GM21717 (cell line): ENCODE data around the gene RIPPLY3.

Experiments
- ATAC-seq: cut with Tn5 transposase; IDR thresholded peaks from one replicate; pipeline ENCODE4 v1.9.1; 2021; ENCODE audit warnings: mild to moderate bottlenecking, moderate library complexity; ENCODE audit not compliant: unreplicated experiment

The RIPPLY3 gene

GRCh38 chr21:37058261-37058660 is 51.8 kb downstream of the RIPPLY3 start:
- ATAC-seq, result no peak

- no peak for ATAC-seq
Observed at GRCh38 chr21:37059181-37059580, 52.7 kb downstream of the RIPPLY3 start.

GRCh38 chr21:37060296-37060695 is 53.8 kb downstream of the RIPPLY3 start:
- no peak for ATAC-seq

DNA sequence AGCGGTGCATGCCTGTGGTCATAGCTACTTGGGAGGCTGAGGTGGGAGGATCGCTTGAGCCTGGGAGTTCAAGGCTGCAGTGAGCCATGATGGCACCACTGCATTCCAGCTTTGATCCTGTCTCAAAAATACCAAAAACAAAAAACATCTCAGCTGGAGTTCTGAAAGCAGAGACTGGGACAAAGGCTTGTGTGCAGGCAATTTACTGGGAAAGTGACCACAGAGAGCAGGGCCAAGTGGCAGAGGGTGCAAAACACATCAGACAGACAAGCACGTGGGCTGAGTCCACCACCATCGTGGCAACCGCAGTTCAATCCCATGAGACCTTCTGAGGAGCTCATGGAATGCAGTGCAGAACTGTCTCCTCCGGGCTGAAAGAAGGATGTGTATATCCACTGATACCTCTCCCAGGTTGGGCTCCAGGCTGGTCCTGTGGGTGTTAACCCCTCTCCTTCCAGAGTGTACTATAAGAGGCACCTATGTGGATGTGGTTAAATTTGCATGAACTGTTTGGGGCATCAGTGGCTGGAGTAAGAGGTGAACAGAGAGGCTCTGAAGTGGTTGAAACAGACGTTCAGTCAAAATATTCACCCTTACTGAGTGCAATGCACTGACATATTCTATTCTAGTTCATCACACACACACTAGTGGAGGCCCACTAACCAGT is 55.6 kb downstream of the RIPPLY3 start:
- no peak for ATAC-seq

DNA sequence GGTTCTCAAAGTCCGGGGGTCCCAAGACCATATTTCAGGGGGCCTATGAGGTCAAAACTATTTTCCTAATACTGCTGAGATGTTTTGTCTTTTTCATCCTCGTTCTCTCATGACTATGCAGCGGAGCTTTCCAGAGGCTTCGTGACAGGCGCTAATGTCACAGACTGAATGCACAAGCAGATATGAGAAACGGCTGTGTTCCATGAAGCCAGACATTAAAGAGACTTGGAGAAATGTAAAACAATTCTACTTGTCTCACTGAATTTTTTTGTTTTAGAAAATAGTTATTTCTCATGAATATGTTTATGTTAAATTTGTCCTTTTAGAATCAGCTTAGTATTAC is 56.1 kb downstream of the RIPPLY3 start:
- ATAC-seq, result no peak

DNA sequence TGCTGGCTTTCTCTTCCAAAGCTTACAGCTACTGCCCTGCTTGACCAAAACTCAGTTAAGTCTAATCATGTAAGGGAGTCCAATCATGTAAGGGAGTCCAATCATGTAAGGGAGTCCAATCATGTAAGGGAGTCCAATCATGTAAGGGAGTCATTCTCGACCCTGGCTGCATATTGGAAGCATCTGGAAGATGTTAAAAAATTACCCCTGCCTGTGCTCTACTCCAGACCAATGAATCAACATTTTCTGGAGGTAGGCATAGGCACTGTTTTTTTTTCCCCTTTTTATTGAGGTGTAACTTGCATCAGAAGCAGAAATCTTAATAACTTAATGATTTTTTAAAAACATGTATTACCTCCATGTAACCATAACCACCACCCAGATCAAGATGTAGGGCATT is 56.9 kb downstream of the RIPPLY3 start:
- ATAC-seq, result no peak

- no peak for ATAC-seq
Observed at GRCh38 chr21:37064841-37065240, 58.3 kb downstream of the RIPPLY3 start.

- ATAC-seq, result no peak
Observed at GRCh38 chr21:37065561-37066177, 59.2 kb downstream of the RIPPLY3 start.
